ENCODE data around the gene CYP4A22.
"Not testable (repeated sequence)": the region's sequence is repeated elsewhere in the genome, so short reads cannot be mapped to it uniquely, and the experiment has no call there.

The CYP4A22 gene

GRCh38 chr1:47192458-47193384 lies 55.5 kb downstream of the CYP4A22 start:
- peak; percentile 20 for DNase-seq (ENCODE audit: extremely low read depth, low read depth)
- TF ChIP-seq, protein P1, sequence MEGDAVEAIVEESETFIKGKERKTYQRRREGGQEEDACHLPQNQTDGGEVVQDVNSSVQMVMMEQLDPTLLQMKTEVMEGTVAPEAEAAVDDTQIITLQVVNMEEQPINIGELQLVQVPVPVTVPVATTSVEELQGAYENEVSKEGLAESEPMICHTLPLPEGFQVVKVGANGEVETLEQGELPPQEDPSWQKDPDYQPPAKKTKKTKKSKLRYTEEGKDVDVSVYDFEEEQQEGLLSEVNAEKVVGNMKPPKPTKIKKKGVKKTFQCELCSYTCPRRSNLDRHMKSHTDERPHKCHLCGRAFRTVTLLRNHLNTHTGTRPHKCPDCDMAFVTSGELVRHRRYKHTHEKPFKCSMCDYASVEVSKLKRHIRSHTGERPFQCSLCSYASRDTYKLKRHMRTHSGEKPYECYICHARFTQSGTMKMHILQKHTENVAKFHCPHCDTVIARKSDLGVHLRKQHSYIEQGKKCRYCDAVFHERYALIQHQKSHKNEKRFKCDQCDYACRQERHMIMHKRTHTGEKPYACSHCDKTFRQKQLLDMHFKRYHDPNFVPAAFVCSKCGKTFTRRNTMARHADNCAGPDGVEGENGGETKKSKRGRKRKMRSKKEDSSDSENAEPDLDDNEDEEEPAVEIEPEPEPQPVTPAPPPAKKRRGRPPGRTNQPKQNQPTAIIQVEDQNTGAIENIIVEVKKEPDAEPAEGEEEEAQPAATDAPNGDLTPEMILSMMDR (IDR thresholded peaks at IDR 0.05; ENCODE audit: low read depth, low read length), result no peak; the same call in none of the 2 replicates

GRCh38 chr1:47193496-47193895 lies 56.3 kb downstream of the CYP4A22 start:
- not testable (repeated sequence) for DNase-seq (ENCODE audit: extremely low read depth, low read depth)

- no peak for DNase-seq (ENCODE audit: extremely low read depth, low read depth)
- TF ChIP-seq, protein P1 (IDR thresholded peaks at IDR 0.05; ENCODE audit: low read depth, low read length), result no peak
These were observed 57.1 kb downstream of the CYP4A22 start for GRCh38 chr1:47194311-47194710.

DNA sequence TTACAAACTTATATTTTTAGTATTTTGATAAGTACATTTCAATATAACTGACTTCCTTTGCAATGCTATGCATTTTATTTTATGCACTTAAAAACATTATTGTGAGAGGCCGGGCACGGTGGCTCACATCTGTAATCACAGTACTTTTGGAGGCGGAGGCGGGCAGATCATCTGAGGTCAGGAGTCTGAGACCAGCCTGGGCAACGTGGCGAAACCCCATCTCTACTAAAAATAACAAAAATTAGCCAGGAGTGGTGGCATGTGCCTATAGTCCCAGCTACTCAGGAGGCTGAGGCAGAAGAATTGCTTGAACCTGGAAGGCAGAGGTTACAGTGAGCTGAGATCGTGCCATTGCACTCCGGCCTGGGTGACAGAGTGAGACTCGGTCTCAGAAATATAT lies 58.7 kb downstream of the CYP4A22 start:
- DNase-seq (ENCODE audit: extremely low read depth, low read depth), result not testable (repeated sequence)

DNA sequence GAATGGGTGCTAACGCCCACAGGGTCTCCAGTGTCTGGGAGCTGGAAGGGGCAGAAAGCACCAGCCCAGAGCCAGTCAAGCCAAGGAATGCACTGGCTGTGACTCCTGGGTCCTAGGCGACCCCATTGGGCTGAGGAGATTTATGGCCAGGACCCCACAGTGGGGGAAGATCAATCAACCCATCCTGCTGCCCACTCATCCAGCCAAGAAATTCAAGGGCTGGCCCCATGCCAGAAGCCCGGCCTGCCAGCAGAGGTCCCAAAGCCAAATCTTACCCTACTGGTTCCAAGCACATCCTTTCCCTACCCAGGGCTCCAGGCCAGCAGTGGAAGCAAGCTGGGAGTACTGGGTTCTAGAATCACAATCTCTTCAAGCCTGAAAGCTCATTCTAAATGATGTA lies 59.4 kb downstream of the CYP4A22 start:
- no peak for DNase-seq (ENCODE audit: extremely low read depth, low read depth)
- TF ChIP-seq, protein P1 (IDR thresholded peaks at IDR 0.05; ENCODE audit: low read depth, low read length), result no peak

DNA sequence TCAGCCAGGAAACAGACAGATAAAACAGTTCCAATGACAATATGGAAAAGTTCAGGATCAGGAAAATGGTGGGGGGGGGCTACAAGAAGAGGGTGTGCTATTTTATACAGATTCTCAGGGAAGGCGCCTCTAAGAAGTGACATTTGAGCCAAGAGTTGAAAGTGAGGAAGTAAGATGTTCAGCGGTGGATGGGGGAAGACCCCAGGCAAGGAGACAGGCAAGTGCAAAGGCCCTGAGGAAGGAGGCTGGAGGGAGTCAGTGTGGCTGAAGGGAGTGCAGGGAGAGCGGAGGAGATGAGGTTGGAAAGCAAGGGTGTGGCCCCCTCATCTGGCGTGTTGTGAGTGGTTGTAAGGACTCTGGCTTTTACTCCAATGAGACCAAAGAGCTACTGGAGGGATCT lies 61.0 kb downstream of the CYP4A22 start:
- DNase-seq (ENCODE audit: extremely low read depth, low read depth), result no peak
- TF ChIP-seq, protein P1 (IDR thresholded peaks at IDR 0.05; ENCODE audit: low read depth, low read length), result no peak

Measured in AG09319 (cell line).